C4-2B (cell line): Measurements from ENCODE around the gene ABHD17B.

Experiments used
- CTCF ChIP-seq: fragments of 450-650 bp; conservative IDR thresholded peaks from 2 replicates; pipeline ENCODE4 v1.5.1; 2017; ENCODE audit warnings: mild to moderate bottlenecking
- ZFX ChIP-seq: fragments of 450-650 bp; IDR thresholded peaks from 2 replicates; pipeline ENCODE4 v1.6.1; 2017

- TF ChIP-seq CTCF (no peak), ZFX (no peak)
Measured at GRCh38 chr9:71896761-71897160, 14.2 kb downstream of the ABHD17B start.
